Activated CD8-positive, alpha-beta T cell treated with anti-CD3 and anti-CD28 coated beads, Interleukin-2, amount 10 ng/mL, durations not matched to agents 7 days and 5 days (primary cell): ENCODE data around the gene FSIP1. TPM values are rescaled to one million over a fixed set of nuclear protein-coding genes. Genes with fewer than 3 reads are reported as not detected.

Experiments used
- ATAC-seq: fragments of 150-1000 bp; cut with Tn5 transposase; one replicate; pipeline ENCODE4 v1.10.0; 2021; ENCODE audit warnings: moderate library complexity
- CTCF ChIA-PET: fragments of 350-600 bp; sonication (Branson Sonifier 250); formaldehyde crosslinking; loops from one replicate; lab custom pipeline; 2021; ENCODE audit warnings: antibody characterized with exemption; lab: Charles Lee
- POLR2A ChIA-PET: fragments of 350-600 bp; sonication (Branson Sonifier 250); formaldehyde crosslinking; loops from one replicate; lab custom pipeline; 2021; ENCODE audit warnings: antibody characterized with exemption; lab: Charles Lee
- DNase-seq: peaks from one replicate; pipeline ENCODE4 v3.0.0-alpha.2; 2020
- H3K27ac Mint-ChIP-seq: one replicate; pipeline ENCODE4 v1.8.0; 2021; ENCODE audit warnings: mild to moderate bottlenecking, mixed read lengths
- H3K27me3 Mint-ChIP-seq: one replicate; pipeline ENCODE4 v1.8.0; 2021; ENCODE audit warnings: low read depth, mixed read lengths
- H3K36me3 Mint-ChIP-seq: one replicate; pipeline ENCODE4 v1.8.0; 2021; ENCODE audit warnings: low read depth, mixed read lengths
- H3K4me1 Mint-ChIP-seq: one replicate; pipeline ENCODE4 v1.8.0; 2021; ENCODE audit warnings: low read depth, mixed read lengths
- H3K4me3 Mint-ChIP-seq: one replicate; pipeline ENCODE4 v1.8.0; 2021; ENCODE audit warnings: mild to moderate bottlenecking, mixed read lengths
- H3K9me3 Mint-ChIP-seq: one replicate; pipeline ENCODE4 v1.8.0; 2022; ENCODE audit warnings: mixed read lengths; ENCODE audit not compliant: insufficient read depth
- total RNA-seq, 2 experiments: library from RNA; stranded (reverse); gene quantifications; one replicate each; pipeline ENCODE4 v1.2.3, GENCODE V29; 2021

Gene FSIP1
- total RNA-seq, 2 experiments from 2014 or later, result 0.73 to 1.0 TPM

DNA sequence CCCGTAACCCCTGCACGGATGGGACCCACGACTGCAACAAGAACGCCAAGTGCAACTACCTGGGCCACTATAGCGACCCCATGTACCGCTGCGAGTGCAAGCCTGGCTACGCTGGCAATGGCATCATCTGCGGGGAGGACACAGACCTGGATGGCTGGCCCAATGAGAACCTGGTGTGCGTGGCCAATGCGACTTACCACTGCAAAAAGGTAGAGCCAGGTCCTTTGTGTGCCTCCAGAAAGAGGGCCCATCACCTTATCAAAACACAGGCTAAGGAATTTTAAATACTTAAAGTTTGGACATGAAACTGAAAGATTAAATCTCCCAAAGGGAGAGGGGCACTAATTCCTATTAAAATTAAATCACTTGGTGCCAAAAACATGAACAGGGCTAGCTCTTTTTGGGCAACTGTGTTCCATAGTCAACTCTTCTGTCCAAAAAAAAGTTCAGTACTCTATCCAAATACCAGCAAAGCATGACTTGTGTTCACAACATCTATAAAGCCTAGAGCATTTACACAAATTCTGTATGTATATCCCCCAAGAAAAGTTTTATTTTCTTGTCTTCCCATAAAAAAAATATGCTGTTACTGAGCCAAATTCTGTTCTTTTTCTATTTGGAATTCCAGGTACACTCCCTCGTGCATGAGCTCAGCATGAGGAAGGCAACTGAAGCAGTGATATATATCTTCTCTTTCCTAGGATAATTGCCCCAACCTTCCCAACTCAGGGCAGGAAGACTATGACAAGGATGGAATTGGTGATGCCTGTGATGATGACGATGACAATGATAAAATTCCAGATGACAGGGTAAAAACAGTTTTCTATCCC lies 192.6 kb downstream of the FSIP1 start:
- ATAC-seq (no peak), DNase-seq (no peak)
- CTCF ChIA-PET, result interaction anchor here (1.0 kb wide), 1 partner anchor 167 kb away, joined by 3 read pairs; no protein-coding TSS in a partner anchor
- Mint-ChIP-seq H3K36me3 (peaks cover 10% of the 10 kb centered on the region), H3K4me1 (peaks cover 15% of the 10 kb centered on the region), H3K4me3 (no peak overlapping the region), H3K27ac (no peak overlapping the region), H3K9me3 (no peaks in the 10 kb centered on the region), H3K27me3 (peaks cover 10% of the 10 kb centered on the region)
- POLR2A ChIA-PET, result no interaction called here

DNA sequence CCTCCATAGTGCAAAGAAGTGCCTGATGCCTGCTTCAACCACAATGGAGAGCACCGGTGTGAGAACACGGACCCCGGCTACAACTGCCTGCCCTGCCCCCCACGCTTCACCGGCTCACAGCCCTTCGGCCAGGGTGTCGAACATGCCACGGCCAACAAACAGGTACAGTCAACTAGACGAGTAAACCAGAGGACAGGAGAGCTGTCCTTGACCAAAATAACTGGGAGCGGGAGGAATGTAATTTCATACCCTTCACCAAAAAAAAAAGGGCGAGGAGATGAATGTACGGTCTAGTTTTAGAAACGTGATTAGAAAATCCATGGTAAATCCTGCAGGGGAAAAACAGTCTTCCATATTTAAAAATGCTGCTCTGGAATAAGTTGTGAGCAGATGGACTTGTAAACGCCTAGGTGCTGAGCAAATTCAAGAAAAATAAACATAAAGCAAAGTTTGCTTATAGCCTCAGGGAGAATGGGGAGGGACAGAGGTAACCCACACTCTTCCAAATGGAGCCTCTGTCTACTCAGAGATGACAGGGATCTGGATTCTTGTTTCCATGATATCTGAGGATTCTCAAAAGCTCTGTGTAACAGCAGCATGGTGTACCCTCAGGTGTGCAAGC lies 193.3 kb downstream of the FSIP1 start:
- Mint-ChIP-seq H3K4me3 (no peak overlapping the region), H3K4me1 (peaks cover 20% of the 10 kb centered on the region), H3K9me3 (no peaks in the 10 kb centered on the region), H3K36me3 (peaks cover 10% of the 10 kb centered on the region), H3K27me3 (peaks cover 10% of the 10 kb centered on the region), H3K27ac (no peak overlapping the region)
- no peak for ATAC-seq
- no peak for DNase-seq
- POLR2A ChIA-PET, result no interaction called here
- CTCF ChIA-PET, result no interaction called here

DNA sequence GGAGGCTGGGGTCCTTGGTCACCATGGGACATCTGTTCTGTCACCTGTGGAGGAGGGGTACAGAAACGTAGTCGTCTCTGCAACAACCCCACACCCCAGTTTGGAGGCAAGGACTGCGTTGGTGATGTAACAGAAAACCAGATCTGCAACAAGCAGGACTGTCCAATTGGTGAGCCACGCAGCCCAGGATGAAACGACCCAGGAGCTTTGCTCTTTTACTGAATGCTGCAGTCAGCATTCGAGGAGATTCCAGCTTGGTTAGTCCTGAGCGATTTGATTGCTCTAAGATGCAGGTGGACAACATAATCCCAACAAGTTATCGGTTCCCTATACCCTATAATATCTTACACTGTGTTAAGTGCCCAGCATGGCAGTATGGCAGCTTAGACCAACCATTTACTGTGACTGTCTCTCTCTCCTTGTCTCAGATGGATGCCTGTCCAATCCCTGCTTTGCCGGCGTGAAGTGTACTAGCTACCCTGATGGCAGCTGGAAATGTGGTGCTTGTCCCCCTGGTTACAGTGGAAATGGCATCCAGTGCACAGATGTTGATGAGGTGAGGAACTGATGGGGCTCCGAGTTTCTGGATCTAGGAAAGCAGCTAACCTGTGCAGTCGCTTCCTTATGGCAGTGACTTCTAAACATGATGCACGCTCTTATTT lies 194.0 kb downstream of the FSIP1 start:
- no peaks in the 10 kb centered on the region for H3K9me3 Mint-ChIP-seq
- ATAC-seq (no peak), DNase-seq (no peak)
- CTCF ChIA-PET, result no interaction called here
- H3K27me3 Mint-ChIP-seq, result peaks cover 10% of the 10 kb centered on the region
- no peak overlapping the region for H3K27ac Mint-ChIP-seq
- peaks cover 6% of the 10 kb centered on the region for H3K36me3 Mint-ChIP-seq
- POLR2A ChIA-PET, result no interaction called here
- peaks cover 17% of the 10 kb centered on the region for H3K4me1 Mint-ChIP-seq
- H3K4me3 Mint-ChIP-seq, result no peak overlapping the region

DNA sequence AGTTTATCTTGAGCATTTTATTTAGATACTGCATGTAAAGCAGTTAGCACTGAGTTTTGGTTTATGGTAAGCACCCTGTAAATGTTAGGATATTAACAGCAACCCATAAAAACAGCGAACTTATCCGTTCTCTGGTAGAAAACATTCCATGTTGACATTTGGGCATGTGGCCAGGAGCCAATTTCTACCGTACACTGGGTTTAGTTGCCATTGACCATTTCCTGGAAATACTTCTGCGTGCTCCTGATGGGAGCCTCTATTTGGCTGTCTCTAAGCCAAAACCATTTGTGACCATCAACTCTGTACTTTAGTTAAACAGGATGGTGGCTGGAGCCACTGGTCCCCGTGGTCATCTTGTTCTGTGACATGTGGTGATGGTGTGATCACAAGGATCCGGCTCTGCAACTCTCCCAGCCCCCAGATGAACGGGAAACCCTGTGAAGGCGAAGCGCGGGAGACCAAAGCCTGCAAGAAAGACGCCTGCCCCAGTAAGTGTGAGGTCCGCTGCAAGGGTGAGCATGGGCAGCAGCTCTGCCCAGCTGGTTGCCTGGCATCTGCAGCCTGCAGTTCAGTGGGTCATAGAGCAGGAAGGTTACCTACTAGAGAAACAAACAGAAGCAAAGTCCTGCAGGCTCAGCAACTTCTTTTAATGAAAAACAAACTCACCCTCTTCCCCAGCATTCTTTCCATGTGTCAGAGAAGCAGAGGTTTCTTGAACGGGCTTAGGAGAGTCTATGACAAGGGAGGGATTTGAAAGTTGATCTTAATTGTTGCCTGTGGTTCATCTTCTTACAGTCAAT lies 194.7 kb downstream of the FSIP1 start:
- Mint-ChIP-seq H3K9me3 (no peaks in the 10 kb centered on the region), H3K27me3 (peaks cover 10% of the 10 kb centered on the region), H3K36me3 (peaks cover 5% of the 10 kb centered on the region), H3K4me3 (no peak overlapping the region), H3K4me1 (peaks cover 22% of the 10 kb centered on the region), H3K27ac (no peak overlapping the region)
- CTCF ChIA-PET, result interaction anchor here (2.9 kb wide), 1 partner anchor 98 kb away, joined by 13 read pairs; no protein-coding TSS in a partner anchor
- POLR2A ChIA-PET, result interaction anchor here (2.0 kb wide), 1 partner anchor 35 kb away, joined by 6 read pairs; no protein-coding TSS in a partner anchor
- ATAC-seq (no peak), DNase-seq (no peak)

DNA sequence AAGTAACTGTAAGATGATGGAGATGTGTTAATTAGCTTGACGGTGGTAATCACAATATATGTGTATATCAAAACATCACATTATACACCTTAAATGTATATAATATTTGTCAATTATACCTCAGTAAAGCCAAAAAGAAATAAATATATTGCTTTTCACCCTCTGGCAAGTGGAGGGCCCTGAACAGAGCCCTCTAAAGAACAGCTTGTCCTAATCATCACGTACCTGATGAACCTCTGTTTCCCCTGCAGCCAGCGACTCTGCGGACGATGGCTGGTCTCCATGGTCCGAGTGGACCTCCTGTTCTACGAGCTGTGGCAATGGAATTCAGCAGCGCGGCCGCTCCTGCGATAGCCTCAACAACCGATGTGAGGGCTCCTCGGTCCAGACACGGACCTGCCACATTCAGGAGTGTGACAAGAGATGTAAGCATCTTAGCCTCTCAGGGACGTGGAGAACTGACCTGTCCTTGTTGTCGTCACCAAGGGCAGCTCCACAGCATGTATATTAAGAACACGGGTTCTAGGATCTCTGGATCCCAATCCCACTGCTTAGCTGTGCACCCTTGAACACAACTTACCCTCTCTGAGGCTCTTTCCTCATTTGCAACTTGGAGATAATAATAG lies 195.4 kb downstream of the FSIP1 start:
- ChIA-PET CTCF (interaction anchor here (0.6 to 11.0 kb wide), 3 partner anchors 59 to 171 kb away, joined by 4 to 179 read pairs (median 13); no protein-coding TSS in a partner anchor), POLR2A (interaction anchor here (2.0 kb wide), 1 partner anchor 36 kb away, joined by 6 read pairs; no protein-coding TSS in a partner anchor)
- peaks cover 17% of the 10 kb centered on the region for H3K27me3 Mint-ChIP-seq
- H3K36me3 Mint-ChIP-seq, result no peaks in the 10 kb centered on the region
- H3K9me3 Mint-ChIP-seq, result no peaks in the 10 kb centered on the region
- ATAC-seq (no peak), DNase-seq (no peak)
- H3K4me3 Mint-ChIP-seq, result no peak overlapping the region
- H3K4me1 Mint-ChIP-seq, result peaks cover 28% of the 10 kb centered on the region
- no peak overlapping the region for H3K27ac Mint-ChIP-seq

DNA sequence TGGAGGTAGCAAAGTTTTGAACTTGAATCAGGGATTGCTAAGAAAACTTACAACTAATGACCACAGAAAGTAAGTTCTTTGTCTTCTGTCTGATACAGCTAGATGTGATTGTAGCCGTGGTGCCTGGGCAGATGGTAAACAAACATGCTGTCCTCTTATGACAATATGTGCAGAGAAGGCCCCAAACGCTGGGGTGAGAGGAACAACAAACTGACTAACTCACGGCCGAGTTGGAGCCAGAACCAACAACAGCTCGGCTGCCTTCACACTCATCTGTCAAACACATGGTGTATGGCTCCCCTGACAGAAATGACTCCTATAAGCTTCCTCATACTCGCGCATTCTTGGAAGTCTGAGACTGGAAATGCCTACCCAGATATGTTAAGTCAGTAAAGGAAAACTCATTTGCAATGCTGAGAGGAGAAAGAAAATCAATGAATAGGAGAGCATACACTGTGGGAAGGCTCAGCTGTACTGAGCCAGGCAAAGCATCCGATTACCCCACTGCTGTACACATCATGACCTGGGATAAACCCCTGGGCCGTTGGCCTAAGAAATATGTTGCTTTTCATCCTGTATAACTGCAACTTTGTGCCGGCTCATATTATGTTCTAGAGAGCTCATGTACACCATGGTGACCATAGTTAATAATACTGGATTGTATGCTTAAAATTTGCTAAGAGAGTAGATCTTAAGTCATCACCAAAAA lies 196.1 kb downstream of the FSIP1 start:
- Mint-ChIP-seq H3K36me3 (no peaks in the 10 kb centered on the region), H3K27me3 (peaks cover 23% of the 10 kb centered on the region), H3K4me1 (peaks cover 31% of the 10 kb centered on the region), H3K27ac (no peak overlapping the region), H3K9me3 (no peaks in the 10 kb centered on the region), H3K4me3 (no peak overlapping the region)
- ChIA-PET POLR2A (interaction anchor here (2.0 kb wide), 1 partner anchor 37 kb away, joined by 6 read pairs; no protein-coding TSS in a partner anchor), CTCF (interaction anchor here (0.6 to 11.0 kb wide), 4 partner anchors 55 to 171 kb away, joined by 3 to 179 read pairs (median 8); no protein-coding TSS in a partner anchor)
- DNase-seq, result no peak
- no peak for ATAC-seq

DNA sequence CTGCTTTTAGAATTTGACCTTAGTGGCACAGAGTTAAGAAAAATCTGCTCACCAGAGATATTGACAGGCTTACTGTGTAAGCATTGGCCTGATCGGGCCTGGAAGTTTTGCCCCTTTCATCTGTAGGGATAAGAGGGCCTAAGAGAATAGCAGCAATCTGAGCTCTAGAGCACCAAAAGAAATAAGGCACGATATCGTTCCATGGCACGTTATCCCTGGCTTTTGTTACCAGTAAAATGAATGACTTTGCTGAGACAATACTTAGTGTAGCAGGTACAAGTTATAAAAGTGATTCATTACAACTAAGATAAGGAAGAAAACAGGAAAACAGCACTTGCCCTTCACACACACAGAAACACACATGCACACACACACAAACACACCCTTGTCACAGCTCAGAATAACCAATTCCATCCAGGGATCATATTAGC lies 196.8 kb downstream of the FSIP1 start:
- Mint-ChIP-seq H3K9me3 (no peaks in the 10 kb centered on the region), H3K4me3 (no peak overlapping the region), H3K27me3 (peaks cover 28% of the 10 kb centered on the region), H3K4me1 (peaks cover 36% of the 10 kb centered on the region), H3K36me3 (no peaks in the 10 kb centered on the region), H3K27ac (no peak overlapping the region)
- DNase-seq, result no peak
- CTCF ChIA-PET, result interaction anchor here (0.8 to 11.0 kb wide), 5 partner anchors 45 to 172 kb away, joined by 3 to 179 read pairs (median 3); no protein-coding TSS in a partner anchor
- ATAC-seq, result no peak
- POLR2A ChIA-PET, result interaction anchor here (2.0 kb wide), 1 partner anchor 37 kb away, joined by 6 read pairs; no protein-coding TSS in a partner anchor

DNA sequence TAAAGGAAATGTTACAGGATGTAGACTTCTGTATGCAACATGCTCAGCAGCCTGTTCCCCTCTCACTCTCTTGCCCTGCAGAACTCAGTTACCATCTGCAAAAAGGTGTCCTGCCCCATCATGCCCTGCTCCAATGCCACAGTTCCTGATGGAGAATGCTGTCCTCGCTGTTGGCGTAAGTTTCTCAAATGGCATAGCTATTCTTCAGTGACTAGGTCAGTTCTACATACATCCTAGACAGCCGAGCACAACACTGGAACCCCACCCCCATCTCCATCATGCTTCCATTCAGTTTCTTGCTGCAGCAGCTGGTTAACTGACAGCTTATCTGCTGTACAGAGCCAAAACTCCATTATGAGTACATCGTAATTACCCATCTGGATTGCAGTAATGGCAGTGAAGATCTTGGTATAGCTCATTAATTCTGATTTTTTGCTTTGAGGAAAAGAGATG lies 197.2 kb downstream of the FSIP1 start:
- Mint-ChIP-seq H3K36me3 (no peaks in the 10 kb centered on the region), H3K9me3 (no peaks in the 10 kb centered on the region), H3K27ac (no peak overlapping the region), H3K4me3 (no peak overlapping the region), H3K4me1 (peaks cover 36% of the 10 kb centered on the region), H3K27me3 (peaks cover 28% of the 10 kb centered on the region)
- ChIA-PET POLR2A (no interaction called here), CTCF (interaction anchor here (0.8 to 11.0 kb wide), 4 partner anchors 46 to 173 kb away, joined by 3 to 179 read pairs (median 8); no protein-coding TSS in a partner anchor)
- ATAC-seq (no peak), DNase-seq (no peak)

DNA sequence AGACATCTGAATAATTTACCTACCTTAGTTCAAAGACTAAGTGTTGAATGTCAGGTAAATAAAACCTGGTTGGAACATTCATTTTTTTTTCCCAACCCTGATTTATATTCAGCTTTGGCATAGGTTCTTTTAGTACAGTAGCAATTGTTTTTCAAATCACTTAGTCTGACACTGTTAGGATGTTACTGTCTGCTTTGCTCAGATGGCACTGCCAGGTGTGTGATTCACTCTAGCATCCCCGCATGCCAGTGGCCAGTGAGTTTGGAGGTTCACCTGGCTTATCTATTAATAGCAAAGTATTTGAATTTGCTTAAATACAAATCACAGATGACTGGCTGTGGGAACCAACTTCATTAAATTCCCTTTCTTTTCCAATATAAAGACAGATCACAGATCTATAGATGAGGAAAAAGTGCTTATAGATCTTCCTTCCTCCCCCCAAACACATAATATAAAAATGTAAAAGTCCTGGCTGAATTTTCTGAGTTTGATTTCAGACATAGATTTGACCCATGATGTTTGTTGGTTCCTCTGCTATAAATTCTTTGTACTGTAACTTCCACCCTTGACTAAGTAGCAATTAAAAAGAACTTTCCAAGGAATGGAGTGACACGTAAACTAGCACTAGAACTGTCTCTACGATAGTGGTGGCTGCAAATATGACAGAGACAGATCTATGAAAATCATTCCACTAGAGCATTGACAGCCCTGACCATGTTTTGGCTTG lies 197.8 kb downstream of the FSIP1 start:
- ChIA-PET CTCF (interaction anchor here (0.7 to 11.0 kb wide), 8 partner anchors 39 to 173 kb away, joined by 3 to 179 read pairs (median 9); no protein-coding TSS in a partner anchor), POLR2A (no interaction called here)

More for the DNA sequence above, 197.8 kb downstream of the FSIP1 start:
- H3K4me3 Mint-ChIP-seq, result no peak overlapping the region
- H3K27ac Mint-ChIP-seq, result no peak overlapping the region
- DNase-seq (no peak), ATAC-seq (no peak)
- H3K4me1 Mint-ChIP-seq, result peaks cover 39% of the 10 kb centered on the region
- H3K36me3 Mint-ChIP-seq, result no peaks in the 10 kb centered on the region
- H3K27me3 Mint-ChIP-seq, result peaks cover 25% of the 10 kb centered on the region
- no peaks in the 10 kb centered on the region for H3K9me3 Mint-ChIP-seq
